BJ (cell line): Measurements from ENCODE around the gene NUP50. TPM values are rescaled to one million over a fixed set of nuclear protein-coding genes. Genes with fewer than 3 reads are reported as not detected.
"Not testable (repeated sequence)": the region's sequence is repeated elsewhere in the genome, so short reads cannot be mapped to it uniquely, and the experiment has no call there.

ENCODE experiments used
- CTCF ChIA-PET: fragments of 350-600 bp; formaldehyde crosslinking; extraction: SDS; loops from one replicate; lab custom pipeline; 2021; ENCODE audit warnings: antibody characterized with exemption, inconsistent platforms; lab: Yijun Ruan, JAX
- POLR2A ChIA-PET: fragments of 300-600 bp; sonication (Branson Sonifier 250); formaldehyde crosslinking; extraction: SDS; loops from one replicate; lab custom pipeline; 2021; ENCODE audit warnings: antibody characterized with exemption; lab: Charles Lee
- DNase-seq: peaks from one replicate; pipeline ENCODE4 v3.0.0-alpha.2; 2011; ENCODE audit warnings: low read depth
- H3K27me3 ChIP-seq: 2 replicates; pipeline ENCODE4 v1.6.0; 2011; ENCODE audit warnings: low read length; ENCODE audit not compliant: control insufficient read depth, insufficient read depth
- H3K36me3 ChIP-seq: 2 replicates; pipeline ENCODE4 v1.5.1; 2011; ENCODE audit warnings: low read length; ENCODE audit not compliant: control insufficient read depth, insufficient read depth
- H3K4me3 ChIP-seq: 2 replicates; pipeline ENCODE4 v1.5.1; 2011; ENCODE audit warnings: low read depth, mild to moderate bottlenecking, control low read depth, low read length
- polyA plus RNA-seq: library from polyadenylated mRNA; depleted of rRNA; stranded (reverse); fragments of >200 nt; gene quantifications from 2 replicates; pipeline ENCODE4 v1.2.3, GENCODE V29; 2011
- TF ChIP-seq, protein P1 (sequence below): IDR thresholded peaks from 2 replicates; pipeline ENCODE4 v1.5.1; 2011; ENCODE audit warnings: low read depth, mild to moderate bottlenecking, control low read depth, inconsistent platforms, low read length, moderate library complexity; ENCODE audit not compliant: insufficient read depth

NUP50 gene
- polyA plus RNA-seq, 1 experiment, result 12.4 TPM

DNA sequence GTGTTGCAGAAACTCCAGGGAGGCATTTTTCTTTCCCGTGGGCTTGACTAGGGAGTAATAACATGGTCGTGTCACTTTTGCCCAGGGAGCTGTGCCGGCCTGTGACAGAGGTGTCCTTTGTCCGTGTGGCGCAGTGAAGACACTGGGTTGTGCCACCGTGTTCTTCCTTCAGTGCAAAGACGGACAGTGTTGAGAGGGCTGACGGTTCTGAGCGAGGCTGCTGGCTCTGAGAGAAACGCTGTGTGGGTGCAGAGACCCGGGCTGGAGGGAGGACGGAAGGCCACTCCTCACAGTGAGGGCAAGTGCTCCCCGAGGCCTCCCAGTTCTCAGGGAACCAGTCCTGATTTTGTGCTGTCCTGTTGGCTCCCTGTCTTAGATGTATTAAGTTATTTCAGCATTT, 20.2 kb downstream of the NUP50 start:
- TF ChIP-seq, protein P1, sequence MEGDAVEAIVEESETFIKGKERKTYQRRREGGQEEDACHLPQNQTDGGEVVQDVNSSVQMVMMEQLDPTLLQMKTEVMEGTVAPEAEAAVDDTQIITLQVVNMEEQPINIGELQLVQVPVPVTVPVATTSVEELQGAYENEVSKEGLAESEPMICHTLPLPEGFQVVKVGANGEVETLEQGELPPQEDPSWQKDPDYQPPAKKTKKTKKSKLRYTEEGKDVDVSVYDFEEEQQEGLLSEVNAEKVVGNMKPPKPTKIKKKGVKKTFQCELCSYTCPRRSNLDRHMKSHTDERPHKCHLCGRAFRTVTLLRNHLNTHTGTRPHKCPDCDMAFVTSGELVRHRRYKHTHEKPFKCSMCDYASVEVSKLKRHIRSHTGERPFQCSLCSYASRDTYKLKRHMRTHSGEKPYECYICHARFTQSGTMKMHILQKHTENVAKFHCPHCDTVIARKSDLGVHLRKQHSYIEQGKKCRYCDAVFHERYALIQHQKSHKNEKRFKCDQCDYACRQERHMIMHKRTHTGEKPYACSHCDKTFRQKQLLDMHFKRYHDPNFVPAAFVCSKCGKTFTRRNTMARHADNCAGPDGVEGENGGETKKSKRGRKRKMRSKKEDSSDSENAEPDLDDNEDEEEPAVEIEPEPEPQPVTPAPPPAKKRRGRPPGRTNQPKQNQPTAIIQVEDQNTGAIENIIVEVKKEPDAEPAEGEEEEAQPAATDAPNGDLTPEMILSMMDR, result no peak
- no peak overlapping the region for H3K4me3 ChIP-seq
- CTCF ChIA-PET, result no interaction called here
- POLR2A ChIA-PET, result no interaction called here
- H3K36me3 ChIP-seq, result peaks cover 11% of the 10 kb centered on the region
- no peak for DNase-seq
- H3K27me3 ChIP-seq, result no peaks in the 10 kb centered on the region

DNA sequence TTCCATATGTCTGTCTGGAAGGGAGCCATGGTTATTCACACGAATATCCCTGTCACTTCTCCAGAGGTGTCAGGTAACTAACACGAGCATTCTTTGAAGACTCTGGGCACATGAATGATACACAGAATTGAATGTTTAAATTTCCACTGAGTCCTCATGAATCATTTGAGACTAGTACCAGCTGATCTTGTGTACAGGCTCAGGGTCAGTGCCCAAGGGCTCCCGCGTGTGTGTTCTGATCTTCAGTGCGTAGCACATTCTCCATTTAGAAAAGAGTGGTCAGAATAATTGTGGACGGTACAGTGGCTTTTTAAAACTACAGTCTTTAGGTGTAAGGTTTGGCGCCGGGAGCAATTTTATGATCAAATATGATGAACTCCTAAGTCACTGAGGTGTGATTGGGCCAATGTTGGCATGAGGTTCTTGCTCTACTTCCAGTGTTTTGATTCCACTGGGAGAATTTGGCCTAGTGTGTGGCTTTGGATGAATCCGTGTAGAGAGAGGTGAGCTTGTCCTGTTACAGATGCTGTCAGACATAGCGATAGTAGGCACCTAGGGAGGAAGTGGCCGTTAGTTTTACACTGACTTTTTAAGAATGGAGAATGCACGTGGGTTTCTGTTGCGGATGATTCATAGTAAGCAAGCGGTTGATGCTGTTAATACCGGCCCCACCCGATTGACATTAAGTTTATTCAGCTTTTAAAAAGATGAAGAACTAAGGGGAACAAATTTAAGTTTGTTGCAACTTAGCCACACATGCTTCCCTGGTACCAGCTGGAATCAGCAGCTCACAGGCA, 22.2 kb downstream of the NUP50 start:
- Histone ChIP-seq H3K27me3 (no peaks in the 10 kb centered on the region), H3K4me3 (no peak overlapping the region), H3K36me3 (peaks cover 9% of the 10 kb centered on the region)
- ChIA-PET CTCF (no interaction called here), POLR2A (no interaction called here)
- TF ChIP-seq, protein P1, result no peak
- no peak for DNase-seq

DNA sequence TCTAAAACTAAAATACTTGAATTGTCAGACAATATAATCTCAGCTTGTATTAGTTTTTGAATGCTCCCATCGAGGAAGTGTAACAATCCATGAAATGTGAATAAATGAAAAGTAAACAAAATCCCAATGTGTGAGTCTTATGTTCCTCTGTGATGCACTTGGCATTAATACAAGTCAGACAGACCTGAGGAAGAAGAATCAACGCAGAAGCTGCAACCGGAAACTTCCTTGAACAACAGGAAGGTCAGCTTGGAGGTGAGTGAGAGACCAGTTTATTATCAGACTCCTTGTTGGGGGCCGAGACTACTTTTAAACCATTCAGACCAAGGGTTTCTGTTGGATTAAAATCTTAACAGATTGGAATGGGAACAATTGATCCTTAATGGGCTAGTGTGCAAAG, 24.2 kb downstream of the NUP50 start:
- no peak for DNase-seq
- TF ChIP-seq, protein P1, result no peak
- H3K36me3 ChIP-seq, result peaks cover 4% of the 10 kb centered on the region; the same call in 1 of the 2 replicates
- CTCF ChIA-PET, result interaction anchor here (1.0 to 1.2 kb wide), 2 partner anchors 76 to 269 kb away, joined by 3 read pairs; no protein-coding TSS in a partner anchor
- no peak overlapping the region for H3K4me3 ChIP-seq
- POLR2A ChIA-PET, result no interaction called here
- H3K27me3 ChIP-seq, result no peaks in the 10 kb centered on the region

DNA sequence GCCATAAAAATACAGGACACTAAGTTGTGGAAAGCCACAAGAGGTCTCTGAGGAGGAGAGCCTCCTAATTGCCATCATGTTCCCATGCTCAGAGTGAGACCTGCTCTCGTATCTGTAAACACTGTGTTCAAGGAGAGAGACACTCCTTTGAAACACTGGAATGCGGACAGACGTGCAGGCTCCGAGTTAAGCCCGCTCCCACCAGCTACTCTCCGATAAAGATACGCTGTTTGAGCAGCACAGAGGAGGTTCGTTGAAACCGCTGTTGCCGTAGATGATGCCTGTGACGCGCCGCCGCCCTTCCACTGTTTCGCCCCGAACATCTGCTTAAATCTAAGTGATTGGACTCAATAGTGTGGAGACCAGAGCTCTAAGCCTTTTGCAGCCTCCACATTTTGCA, 25.1 kb downstream of the NUP50 start:
- Histone ChIP-seq H3K27me3 (no peaks in the 10 kb centered on the region), H3K4me3 (no peak overlapping the region), H3K36me3 (peaks cover 4% of the 10 kb centered on the region; the same call in 1 of the 2 replicates)
- ChIA-PET POLR2A (no interaction called here), CTCF (interaction anchor here (0.6 to 1.2 kb wide), 4 partner anchors 64 to 268 kb away, joined by 3 read pairs; no protein-coding TSS in a partner anchor)
- TF ChIP-seq, protein P1, result no peak
- no peak for DNase-seq

DNA sequence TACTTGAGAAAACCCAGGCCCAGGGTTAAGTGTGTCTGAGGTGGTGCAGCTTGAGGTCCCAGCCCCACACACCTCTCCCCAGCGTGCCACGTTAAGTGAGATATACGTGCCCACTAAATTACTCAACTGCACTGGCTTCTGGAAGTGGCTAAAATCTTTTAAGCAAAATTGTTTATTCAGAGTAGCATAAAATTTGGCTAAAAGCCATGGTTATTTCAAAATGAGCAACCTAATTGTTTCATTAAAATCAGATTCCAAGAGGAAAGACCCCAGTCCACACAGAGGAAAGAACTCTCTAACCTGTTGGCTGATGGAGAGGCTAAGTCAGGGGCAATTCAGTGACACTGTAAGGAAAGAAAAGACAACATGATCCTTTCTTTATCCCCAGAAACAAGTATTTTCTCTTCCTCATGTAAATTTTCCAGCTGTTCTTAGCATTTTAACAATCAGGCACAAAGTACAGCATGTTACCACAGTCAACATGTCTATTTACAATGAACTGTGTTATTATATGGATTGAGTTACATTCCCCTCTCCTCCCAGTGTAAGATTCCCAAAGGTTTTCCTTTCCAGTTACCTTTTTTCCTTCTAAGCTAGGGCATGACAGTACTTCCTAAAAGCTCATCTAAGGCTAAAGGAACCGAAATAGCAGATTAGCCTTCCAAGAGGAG, 26.6 kb downstream of the NUP50 start:
- H3K4me3 ChIP-seq, result no peak overlapping the region
- POLR2A ChIA-PET, result no interaction called here
- DNase-seq, result no peak
- TF ChIP-seq, protein P1, result no peak
- H3K27me3 ChIP-seq, result no peaks in the 10 kb centered on the region
- no peaks in the 10 kb centered on the region; the same call in 1 of the 2 replicates for H3K36me3 ChIP-seq
- CTCF ChIA-PET, result interaction anchor here (0.9 to 1.3 kb wide), 2 partner anchors 27 to 91 kb away, joined by 3 read pairs; no protein-coding TSS in a partner anchor

DNA sequence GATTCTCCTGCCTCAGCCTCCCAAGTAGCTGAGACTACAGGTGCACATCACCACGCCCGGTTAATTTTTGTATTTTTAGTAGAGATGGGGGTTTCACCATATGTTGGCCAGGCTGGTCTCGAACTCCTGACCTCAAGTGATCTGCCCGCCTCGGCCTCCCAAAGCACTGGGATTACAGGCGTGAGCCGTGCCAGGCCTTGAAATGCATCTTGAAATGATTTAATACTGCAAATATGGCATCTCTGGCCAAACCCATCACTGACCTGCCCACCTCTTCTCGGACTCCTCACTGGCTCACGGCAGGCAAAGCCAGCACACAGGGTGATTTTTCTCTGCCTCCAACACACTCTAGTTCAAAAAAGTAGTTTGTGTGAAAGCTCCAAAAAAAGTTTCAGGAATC, 28.0 kb downstream of the NUP50 start:
- POLR2A ChIA-PET, H3K27me3 ChIP-seq, CTCF ChIA-PET, H3K36me3 ChIP-seq, H3K4me3 ChIP-seq, DNase-seq: not testable (repeated sequence)
